ENCODE measurements around the gene MORC2.

The MORC2 gene

DNA sequence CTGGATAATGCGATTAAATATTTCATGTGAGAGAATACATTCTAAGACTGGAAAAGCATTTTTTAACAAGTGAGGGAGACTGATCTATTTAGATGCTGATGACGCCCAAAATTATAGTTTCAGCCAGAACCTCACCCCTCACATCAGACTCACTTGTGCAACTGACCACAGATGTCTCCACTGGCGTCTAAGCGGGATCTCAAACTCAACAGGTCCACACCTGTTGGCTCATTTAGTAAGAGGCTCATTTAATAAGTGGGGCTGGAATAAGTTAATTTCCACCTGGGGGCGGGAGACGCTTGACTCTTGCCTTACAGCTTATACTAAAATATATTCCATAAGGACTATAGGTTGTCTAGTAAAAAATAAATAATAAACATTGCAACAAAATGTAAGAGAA, 47.5 kb downstream of the MORC2 start:
- no peak for DNase-seq (ENCODE audit: low spot score)

DNA sequence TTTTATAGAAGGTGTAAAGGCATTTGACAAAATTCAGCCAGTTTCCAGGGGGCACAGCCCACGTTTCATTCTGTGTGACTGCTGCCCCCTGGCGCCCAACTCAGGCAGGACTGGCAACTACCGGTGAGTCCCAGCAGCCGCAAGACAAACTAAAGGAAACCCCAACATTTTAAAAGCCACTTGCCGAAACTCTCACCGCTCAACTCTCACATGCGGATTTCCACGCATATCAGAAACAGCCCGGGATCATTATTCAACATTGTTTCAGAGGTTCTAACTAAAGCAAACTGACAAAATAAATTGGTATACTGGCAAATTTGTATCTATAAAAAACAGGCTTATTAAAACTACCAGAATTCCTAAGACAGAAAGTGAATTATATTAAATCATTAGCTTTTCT, 48.2 kb downstream of the MORC2 start:
- peak; percentile 63 for DNase-seq (ENCODE audit: low spot score)

DNA sequence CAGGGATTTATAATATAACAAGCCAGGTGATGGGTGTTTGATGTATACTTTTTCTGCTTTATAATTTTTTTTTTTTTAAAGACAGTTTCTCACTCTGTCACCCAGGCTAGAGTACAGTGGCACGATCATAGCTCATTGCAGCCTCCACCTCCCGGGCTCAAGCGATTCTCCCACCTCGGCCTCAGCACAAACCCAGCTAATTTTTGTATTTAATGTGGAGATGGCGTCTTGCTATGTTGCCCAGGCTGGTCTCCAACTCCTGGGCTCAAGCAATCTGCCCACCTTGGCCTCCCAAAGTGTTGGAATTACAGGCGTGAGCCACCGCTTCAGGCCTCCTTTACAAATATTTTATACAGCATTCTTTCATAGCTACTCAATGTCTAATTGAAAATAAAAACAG, 48.6 kb downstream of the MORC2 start:
- no peak for DNase-seq (ENCODE audit: low spot score)

- no peak for DNase-seq (ENCODE audit: low spot score)
These were observed 49.8 kb downstream of the MORC2 start for GRCh38 chr22:30918761-30919160.

DNA sequence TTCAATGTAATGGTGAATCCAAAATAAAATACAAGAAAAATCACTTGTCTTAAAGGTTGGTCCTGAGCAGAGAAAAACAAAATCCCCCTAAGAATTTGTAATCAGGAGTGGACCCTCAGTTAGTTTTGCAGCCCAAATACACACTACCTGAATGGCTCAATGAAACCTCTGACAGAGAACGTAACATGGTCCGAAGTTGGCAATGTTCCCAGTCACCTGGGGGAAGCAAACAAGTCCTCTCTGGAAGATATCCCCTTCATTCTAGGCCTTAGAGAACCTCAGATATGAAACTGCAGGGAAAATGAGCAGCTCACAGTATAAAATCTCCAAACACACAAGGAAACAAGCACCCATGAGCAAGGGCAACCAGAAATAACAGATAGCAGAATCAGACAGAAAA, 58.2 kb downstream of the MORC2 start:
- DNase-seq (ENCODE audit: low spot score), result no peak

DNA sequence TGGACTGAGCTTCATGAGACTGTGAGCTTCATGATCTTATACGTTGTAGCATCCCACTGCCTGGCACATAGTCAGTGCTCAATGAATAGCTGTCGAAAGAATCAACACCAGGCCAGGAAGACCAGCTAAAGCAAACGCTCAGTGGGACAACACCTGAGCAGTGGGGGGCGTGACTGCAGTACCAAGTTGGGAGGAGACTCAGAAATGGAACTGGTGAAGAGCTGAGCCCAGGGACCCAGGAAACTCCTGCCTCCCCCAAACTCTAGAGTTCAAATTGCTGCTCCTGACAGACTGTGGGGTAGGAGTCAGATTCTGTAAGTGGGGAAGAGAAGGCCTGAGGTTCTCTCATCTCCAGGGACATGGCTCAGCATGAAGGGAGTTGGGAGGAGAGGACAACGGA, 59.3 kb downstream of the MORC2 start:
- no peak for DNase-seq (ENCODE audit: low spot score)

GRCh38 chr22:30908051-30908461, 60.5 kb downstream of the MORC2 start:
- no peak for DNase-seq (ENCODE audit: low spot score)

DNA sequence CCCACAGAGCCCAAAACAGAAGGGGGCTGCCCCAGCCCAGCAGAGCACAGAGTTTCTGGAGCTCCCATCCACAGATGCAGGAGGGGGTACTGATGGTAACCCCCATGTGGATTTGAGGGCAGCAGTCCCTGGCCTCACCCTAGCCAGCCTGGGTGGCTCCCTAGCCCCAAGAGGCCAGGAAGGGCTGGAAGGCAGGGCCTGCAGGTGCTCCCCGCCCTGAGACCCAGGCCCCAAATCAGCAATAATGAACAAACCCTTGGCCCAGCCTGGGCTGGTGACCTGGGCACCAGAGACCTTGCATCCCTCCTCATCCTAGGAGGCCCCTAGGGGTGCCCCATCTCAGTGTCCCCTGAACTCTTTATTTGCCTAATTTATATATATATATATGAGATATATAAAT, 61.6 kb downstream of the MORC2 start:
- no peak for DNase-seq (ENCODE audit: low spot score)

DNA sequence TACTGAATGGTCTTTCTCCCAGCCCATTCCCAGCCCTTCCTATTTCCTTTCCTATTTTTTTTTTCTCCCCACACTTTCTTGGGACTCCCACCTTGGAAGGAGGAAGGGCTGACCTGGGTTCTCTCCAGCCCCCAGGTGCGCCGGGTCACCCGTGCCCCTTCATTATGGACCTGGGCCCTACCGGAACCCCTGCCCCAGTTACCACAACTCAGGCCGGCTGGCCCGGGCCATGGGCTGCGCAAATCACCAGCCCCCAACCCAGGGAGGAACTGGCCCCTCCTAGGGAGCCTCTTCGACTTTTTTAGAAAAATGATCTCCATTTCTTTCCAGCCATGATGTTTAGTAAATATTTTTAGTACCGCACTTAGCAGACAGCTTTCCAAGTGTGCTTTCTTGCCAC, 62.2 kb downstream of the MORC2 start:
- DNase-seq (ENCODE audit: low spot score), result no peak

- DNase-seq (ENCODE audit: low spot score), result no peak
These were observed 62.8 kb downstream of the MORC2 start for GRCh38 chr22:30905696-30906341.

- DNase-seq (ENCODE audit: low spot score), result no peak
These were observed 64.6 kb downstream of the MORC2 start for GRCh38 chr22:30903876-30904460.

- no peak for DNase-seq (ENCODE audit: low spot score)
These were observed 65.8 kb downstream of the MORC2 start for GRCh38 chr22:30902496-30903357.

GRCh38 chr22:30894371-30894740, 74.2 kb downstream of the MORC2 start:
- no peak for DNase-seq (ENCODE audit: low spot score)

GRCh38 chr22:30893434-30894370, 74.9 kb downstream of the MORC2 start:
- DNase-seq (ENCODE audit: low spot score), result no peak

GRCh38 chr22:30892731-30893221, 75.8 kb downstream of the MORC2 start:
- no peak for DNase-seq (ENCODE audit: low spot score)

DNA sequence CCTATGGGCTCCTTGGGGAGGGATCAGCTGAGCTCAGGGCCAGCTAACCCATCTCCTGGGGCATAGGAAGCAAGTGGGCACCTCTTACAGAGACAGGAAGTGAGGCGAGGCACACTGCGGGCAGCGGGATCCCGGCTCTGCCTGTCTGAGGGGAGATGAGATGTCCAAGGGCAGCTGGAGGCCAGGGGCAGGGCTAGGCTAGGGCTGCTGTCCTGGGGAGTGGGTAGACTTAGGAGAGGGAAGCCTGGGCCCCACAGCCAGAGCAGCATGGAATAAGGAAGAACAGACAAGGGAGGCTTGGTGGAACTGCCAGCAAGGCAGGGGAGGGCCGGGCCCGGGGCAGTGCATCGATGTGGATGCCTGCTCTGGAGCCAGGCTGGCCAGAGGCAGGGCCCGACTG, 76.3 kb downstream of the MORC2 start:
- no peak for DNase-seq (ENCODE audit: low spot score)

DNA sequence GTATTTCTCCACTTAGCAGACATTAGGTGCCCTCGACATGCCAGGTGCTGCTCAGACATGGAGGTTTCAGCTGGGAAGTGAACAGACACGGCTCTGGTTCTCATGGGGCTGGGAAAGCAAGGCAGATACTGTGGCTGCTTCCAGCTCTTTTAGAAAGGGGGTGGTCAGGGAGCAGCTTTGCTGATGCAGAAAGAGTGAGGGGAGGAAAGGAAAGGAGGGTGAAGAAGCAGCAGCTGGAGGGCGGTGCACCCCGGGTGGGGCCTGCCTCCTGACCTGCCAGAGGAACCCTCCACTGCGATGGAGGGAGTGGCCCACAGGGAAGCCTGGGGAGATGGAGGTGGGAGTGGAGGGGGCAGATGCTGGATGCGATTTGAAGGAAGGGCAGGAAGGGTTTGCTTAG, 76.8 kb downstream of the MORC2 start:
- DNase-seq (ENCODE audit: low spot score), result no peak

GRCh38 chr22:30891443-30891755, 77.2 kb downstream of the MORC2 start:
- no peak for DNase-seq (ENCODE audit: low spot score)

DNA sequence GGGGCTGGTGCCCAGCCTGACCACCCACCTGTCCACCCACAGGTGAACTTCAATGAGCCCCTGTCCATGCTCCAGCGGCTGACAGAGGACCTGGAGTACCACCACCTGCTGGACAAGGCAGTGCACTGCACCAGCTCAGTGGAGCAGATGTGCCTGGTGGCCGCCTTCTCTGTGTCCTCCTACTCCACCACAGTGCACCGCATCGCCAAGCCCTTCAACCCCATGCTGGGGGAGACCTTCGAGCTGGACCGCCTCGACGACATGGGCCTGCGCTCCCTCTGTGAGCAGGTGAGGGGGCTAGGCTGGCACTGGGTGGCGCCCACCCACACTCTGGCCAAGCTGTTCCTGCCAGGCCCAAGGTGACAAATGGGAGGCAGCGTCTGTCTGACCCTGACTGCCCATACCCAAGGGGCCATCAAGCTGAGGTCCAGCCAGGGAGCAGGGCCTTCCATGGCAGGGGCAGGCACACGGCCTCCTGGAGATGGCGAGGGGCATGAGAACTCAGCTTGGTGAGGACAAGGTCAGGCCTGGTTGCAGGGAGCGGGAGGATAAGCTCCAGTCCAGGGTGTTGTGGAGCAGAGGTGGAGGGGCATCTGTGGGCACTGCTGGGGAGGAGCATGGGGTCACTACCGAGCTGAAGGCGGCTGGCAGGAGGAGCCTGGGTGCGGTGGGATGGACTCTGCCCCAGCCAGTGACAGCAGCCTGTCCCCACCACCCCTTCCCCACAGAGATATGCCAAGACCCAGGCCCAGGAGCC, 77.7 kb downstream of the MORC2 start:
- DNase-seq (ENCODE audit: low spot score), result no peak

DNA sequence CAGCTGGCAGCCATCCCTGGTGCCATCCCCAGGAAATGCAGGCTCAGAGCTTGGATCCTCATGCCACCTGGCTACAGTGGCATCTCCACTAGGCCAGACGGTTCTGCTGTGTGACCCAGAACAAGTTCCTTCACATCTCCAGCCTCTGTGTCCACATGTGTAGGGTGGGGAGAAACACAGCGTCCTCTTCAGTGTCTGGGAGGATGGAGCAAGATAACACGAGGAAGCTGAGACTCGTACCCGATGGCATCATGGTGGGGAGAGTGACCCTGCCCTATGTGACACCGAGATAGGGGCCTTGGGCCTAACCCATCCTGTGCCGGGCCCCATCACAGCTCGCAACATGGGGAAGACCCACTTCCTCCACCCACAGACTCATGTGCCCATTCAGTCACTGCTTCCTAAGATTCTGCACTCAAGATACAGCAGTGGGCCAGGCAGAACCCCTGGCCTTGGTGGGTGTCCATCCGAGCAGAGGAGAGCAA, 78.5 kb downstream of the MORC2 start:
- DNase-seq (ENCODE audit: low spot score), result no peak
